Activated CD4-positive, alpha-beta T cell treated with anti-CD3 and anti-CD28 coated beads, Interleukin-2, amount 50 U/mL, for 48 hours (primary cell): Measurements from ENCODE around the gene DHX8.
"Not testable (repeated sequence)": the region's sequence is repeated elsewhere in the genome, so short reads cannot be mapped to it uniquely, and the experiment has no call there.

Experiments used
- DNase-seq, 2 experiments: peaks; one replicate each; pipeline ENCODE4 v3.0.0-alpha.2; 2020

Gene DHX8

GRCh38 chr17:43462569-43462968, 21.2 kb upstream of the DHX8 start:
- not testable (repeated sequence) for DNase-seq

GRCh38 chr17:43463241-43463640, 20.5 kb upstream of the DHX8 start:
- DNase-seq = no peak

DNA sequence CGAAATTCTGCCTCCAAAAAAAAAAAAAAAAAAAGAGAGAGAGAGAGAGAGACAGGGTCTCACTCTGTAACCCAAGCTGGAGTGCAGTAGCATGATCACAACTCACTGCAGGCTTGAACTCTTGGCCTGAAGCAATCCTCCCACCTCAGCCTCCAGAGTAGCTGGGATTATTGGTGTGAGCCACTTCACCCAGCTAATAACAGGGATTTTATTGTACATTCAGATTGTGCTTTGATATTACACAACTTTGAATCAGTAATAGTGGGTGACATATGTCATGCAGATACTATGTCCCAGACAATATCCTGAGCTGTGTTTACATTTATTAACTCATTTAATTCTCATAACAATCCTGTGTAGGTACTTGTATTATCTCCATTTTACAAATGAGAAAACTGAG, 19.7 kb upstream of the DHX8 start:
- no peak for DNase-seq

DNA sequence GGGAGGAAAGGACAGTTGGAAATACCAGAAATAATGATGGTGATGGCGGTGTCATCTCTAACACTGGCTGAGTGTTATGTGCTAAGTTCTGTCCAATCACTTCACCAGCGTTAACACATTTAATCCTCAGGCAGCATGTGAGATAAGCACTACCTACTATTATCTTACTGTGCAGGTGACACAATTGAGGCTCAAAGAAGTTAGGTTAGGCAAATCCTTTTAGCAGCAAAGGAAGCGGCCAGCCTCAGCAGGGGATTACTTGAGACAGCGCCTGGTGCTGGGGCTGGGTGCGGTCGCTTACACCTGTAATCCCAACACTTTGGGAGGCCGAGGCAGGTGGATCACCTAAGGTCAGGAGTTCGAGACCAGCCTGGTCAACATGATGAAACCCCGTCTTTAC, 18.7 kb upstream of the DHX8 start:
- no peak for DNase-seq

DNA sequence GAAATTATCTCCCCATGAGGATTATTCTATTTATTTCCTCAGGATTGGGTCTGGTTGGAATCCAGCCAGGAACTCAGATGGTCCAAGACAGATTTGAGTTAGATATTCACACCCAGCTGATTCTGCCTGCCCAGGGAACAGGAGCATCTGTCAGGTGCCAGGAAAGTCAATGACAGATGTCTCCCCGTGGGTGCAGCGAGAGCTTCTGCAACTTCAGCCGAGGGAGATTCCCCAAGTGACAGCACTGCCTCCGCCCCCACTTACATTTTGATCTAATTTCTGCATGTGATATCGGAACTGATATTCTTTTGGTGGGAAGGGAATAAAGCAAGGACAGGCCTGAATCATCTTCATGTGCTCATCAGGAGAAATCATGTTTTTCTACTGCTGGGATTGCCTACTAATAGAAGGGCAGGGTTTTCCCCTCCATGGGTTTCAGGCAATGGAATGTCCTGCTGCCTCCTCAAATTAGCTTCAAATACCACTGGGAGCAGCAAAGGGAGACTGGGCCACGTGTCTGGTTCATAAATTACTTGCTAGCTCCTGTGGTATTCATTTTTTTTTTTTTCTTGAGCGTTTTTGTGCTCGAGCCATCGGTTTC, 15.7 kb upstream of the DHX8 start:
- DNase-seq = no peak

- DNase-seq = no peak
These were observed 15.1 kb upstream of the DHX8 start for GRCh38 chr17:43468691-43469139.

DNA sequence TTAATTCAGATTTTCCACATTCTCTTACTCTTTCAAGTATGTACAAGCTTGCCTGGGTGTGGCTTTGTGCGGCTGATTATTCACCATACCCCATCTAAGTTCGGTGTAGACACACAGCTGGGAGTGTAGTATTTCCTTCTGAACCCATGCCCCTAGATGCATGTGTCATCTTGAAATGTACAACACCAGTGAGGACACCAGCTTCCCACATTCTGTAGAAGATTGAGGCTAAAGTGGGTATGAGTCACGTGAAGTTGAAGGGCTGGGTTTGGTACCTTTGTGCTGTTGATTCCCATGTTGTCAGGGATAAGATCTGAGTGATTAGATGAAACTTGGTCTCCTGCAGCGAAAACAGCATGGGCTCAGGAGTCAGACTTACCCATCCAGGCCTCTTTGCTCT, 14.6 kb upstream of the DHX8 start:
- no peak for DNase-seq

DNA sequence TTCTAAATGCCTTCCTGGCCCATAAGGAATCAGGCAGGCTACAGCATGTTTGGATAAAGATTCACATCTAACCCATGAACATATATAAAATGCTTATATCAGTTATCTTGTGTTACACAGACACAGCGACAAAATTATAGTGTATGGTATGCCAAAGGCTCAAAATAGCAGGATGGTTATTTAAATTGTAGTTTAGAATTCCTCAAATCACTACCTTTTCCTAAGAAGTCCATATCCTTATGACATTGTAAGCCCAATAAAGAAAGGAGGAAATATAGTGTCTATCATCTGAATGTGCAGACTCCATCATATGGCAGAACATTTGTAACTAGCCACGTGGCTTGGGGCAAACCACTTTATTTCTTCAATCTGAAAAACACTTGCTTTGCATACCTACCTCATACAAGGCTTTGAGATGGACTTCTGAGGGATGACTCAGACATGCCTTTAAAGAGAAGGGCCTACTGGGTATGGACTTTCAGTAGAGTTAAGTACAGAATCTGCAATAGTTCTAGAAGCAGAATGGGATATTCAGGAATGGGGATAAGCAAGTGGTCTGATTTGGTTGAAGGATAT, 12.1 kb upstream of the DHX8 start:
- no peak for DNase-seq

GRCh38 chr17:43475494-43476089, 8.2 kb upstream of the DHX8 start:
- DNase-seq = no peak

DNA sequence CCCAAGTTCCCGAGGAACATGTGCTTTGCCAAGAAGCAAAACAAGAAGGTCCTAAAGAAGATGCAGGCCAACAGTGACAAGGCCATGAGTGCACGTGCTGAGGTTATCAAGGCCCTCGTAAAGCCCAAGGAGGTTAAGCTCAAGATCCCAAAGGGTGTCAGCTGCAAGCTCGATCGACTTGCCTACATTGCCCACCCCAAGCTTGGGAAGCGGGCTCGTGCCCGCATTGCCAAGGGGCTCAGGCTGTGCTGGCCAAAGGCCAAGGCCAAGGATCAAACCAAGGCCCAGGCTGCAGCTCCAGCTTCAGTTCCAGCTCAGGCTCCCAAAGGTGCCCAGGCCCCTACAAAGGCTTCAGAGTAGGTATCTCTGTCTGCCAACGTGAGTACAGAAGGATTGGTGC, 7.5 kb upstream of the DHX8 start:
- not testable (repeated sequence) for DNase-seq

DNA sequence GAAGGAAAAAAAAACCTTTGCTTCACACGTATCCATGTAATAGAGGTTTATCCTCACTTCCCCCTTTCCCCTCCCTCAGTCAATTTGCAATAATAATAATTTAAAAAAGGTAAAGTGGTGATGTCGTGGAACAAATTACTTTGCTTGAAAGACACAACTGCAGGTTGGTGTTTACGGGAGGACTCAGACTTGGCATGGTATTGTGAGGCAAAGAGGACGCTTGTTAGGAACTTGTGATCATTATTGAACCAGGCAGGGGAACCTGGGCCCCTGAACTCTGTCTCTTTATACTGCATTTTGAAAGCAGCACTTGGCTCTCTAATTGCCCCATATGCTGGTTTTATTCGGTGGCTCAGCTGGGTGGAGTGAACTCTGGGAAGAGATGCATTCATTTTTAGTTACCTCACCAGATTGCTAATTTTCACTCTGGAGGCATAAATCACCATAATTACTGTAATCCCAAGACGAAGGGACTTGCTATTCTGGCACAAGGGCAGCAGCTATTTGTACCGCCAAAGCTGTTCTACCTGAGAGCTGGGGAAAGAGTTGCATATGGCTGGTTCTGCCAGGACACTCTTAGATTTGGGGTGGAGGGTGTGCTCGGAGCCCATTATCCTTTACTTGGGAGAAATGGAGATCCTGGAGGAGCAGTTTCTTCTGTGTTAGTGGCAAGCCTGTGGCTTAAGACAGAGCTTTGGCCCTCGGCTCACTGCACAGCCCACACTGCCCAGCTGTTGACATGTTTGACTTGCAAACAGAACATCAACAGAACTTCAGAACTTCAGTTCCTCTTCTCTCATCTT, 5.7 kb upstream of the DHX8 start:
- DNase-seq = no peak

- DNase-seq = no peak
These were observed 3.8 kb upstream of the DHX8 start for GRCh38 chr17:43479948-43480347.

GRCh38 chr17:43482103-43483012, 1.4 kb upstream of the DHX8 start:
- DNase-seq = no peak

GRCh38 chr17:43490621-43491020, 6.8 kb downstream of the DHX8 start:
- DNase-seq = no peak

DNA sequence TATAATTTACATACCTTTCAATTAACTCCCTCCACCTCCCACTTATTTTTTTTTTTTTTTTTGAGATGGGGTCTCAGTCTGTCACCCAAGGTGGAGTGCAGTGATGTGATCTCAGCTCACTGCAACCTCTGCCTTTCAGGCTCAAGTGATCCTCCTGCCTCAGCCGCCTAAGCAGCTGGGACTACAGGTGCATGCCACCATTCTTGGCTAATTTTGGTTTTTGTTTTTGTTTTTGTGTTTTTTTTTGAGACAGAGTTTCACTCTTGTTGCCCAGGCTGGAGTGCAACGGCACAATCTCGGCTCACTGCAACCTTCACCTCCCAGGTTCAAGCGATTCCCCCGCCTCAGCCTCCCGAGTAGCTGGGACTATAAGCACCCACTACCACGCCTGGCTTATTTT, 25.7 kb downstream of the DHX8 start:
- DNase-seq = not testable (repeated sequence)

- not testable (repeated sequence) for DNase-seq
These were observed 27.4 kb downstream of the DHX8 start for GRCh38 chr17:43511199-43511598.

DNA sequence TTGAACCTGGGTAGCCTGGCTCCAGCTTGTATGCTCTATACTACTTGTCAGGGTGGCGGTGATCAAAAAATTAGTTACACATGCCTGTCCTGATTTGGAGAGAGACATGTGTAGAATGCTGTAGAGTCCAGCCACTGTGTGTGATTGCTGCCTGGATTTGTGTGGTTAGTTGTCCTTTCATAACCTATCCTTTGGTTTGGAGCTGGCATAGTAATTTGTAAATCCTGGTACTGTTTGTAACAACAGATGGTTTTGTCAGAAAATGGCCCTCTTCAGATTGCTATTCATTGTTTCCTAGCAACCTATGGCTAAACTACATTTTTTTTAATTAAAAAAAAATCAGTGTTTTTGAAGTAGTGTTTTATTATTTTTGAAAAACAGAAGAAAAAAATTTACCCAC, 31.9 kb downstream of the DHX8 start:
- DNase-seq = no peak

DNA sequence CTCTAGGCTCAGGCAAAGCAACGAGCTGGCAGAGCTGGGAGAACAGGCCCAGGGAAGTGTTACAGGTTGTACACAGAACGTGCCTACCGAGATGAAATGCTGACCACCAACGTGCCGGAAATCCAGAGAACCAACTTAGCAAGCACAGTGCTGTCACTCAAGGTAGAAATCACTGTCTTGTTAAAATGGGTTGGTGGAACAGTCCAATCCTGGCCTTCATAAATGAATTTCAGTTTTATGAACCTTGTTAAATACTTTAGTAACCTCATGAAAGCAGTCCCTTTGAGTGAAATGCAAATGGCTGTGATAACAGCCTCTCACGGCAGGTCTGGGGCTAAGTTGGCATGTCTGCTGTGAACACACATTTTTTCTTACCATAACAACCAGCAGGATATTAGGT, 33.4 kb downstream of the DHX8 start:
- DNase-seq = no peak

DNA sequence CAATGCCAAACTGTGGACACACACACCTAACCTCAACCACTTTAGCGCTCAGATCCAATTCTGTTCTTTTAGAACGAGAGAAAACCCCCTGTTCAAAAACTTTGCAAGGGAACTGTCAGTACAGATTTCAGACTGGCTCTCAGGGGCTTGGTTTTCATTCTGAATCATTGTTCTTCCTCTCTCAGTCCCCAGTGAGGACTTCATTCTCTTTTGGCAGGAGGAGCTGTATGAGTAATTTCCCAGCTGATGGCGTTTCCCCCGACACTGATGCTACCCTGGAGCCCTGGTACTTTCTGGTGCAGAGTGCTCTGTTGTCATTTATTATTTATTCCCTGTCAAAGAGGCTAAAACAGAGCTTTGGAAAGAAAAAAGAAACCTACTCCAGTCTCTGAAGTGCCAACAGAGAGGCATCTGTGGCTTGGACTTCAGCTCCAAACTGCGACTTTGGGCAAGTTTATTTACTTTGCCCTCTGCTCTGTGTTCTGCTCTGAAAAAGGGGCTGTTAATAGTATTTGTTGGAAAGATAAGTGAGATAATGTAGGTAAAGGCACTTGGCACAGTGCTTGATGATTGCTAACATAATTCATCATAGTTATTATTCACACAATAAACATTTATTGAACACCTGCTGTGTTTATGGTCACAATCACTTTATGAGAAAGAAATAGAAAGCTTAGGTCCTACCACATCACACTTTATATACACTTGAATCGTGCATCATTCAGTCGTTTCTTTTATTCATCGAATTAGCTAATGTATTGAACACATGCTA, 34.0 kb downstream of the DHX8 start:
- no peak for DNase-seq

GRCh38 chr17:43521389-43521788, 37.6 kb downstream of the DHX8 start:
- DNase-seq = no peak

DNA sequence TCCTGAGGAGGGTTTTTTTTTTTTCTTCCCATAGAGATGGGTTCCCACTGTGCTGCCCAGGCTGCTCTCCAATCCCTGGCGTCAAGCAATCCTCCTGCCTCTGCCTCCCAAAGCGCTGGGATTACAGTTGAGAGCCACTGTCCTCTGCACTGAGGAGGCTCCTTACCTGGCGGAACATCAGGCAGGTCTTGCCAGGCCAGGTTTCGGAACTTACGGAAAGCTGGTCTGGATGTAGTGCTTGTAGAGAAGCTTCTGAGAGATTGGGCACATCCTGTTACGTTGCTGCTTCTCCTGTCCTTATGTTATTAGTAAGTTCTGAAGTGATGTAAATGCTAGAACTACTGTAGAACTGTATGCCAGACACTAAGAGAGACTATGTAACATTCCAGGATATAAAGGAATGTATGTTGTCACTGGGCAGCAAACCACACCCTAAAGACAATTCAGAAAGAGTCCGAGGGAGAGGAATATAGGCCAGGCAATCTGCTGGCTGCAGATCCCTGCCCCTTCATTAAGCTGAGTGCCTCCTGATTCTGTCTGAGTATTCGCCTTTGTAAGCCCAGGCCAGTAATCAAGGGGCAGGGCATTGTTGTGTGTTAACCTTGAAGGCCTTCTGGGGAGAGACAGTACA, 41.3 kb downstream of the DHX8 start:
- no peak for DNase-seq
